Epidermal melanocyte (primary cell): Measurements from ENCODE around the gene GLMP.

Source experiments
- DNase-seq: peaks from one replicate; pipeline ENCODE4 v3.0.0; 2011; ENCODE audit warnings: low spot score; ENCODE audit not compliant: insufficient read length

The GLMP gene

DNA sequence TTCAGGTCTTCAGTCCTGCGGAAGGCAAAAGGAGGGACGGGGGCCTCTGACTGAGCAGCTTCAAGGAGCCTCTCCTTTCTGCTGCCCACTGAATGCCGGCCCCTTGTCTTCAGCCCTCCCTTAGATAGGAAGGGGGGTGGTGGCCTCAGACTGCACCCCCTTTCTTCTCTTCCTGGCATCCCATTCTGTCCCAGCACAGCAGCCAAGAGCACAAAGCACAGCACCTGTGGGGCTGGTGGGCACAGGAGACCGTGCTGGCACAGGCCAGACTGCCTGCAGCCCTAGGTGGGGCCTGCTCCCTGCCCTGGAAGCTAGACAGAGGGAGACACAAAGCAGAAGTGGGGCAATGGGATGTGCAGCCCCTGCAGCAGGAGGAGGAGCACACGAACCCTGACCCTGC lies 45.9 kb downstream of the GLMP start:
- no peak for DNase-seq

GRCh38 chr1:156248323-156248683 lies 47.2 kb downstream of the GLMP start:
- no peak for DNase-seq

GRCh38 chr1:156247460-156248322 lies 47.8 kb downstream of the GLMP start, which contains the start of gene PAQR6:
Gene PAQR6 (minus strand): TSS chr1:156248056. CDS start chr1:156246731, 1,325 bp downstream.
- no peak for DNase-seq

DNA sequence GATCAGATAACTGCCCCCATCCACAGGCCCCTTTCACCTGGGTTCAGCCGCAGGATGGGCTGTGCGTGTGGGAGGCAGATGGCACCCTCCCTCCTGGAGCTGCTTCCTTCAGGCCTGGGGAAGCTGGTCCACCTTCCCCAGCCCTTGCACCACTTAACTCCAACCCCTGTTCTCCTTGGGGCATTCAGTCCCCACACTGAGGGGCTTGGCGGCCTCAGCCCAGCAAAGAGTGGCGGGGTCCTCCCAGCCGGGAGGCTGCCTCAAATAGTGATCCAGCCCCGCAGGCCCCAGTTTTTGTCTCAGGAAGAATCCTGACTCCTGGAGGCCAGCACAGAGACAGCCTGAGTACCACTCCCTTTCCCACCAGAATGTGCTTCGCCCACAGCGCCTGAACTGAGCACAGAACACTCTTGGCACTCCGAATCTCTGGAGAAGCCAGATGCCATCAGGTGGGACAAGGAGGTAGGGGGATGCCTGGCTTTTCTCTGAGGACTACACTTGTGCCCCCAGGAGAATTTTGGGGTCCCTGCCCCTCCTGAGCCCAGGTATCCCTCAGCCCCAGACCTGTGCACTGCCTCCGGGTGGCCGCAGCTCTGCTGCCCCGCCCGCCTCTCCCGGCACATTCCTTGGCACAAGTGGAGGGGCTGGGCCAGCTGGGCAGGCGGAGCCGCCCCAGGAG lies 48.6 kb downstream of the GLMP start:
- DNase-seq: no peak

GRCh38 chr1:156246241-156246780 lies 49.2 kb downstream of the GLMP start:
- DNase-seq: no peak

DNA sequence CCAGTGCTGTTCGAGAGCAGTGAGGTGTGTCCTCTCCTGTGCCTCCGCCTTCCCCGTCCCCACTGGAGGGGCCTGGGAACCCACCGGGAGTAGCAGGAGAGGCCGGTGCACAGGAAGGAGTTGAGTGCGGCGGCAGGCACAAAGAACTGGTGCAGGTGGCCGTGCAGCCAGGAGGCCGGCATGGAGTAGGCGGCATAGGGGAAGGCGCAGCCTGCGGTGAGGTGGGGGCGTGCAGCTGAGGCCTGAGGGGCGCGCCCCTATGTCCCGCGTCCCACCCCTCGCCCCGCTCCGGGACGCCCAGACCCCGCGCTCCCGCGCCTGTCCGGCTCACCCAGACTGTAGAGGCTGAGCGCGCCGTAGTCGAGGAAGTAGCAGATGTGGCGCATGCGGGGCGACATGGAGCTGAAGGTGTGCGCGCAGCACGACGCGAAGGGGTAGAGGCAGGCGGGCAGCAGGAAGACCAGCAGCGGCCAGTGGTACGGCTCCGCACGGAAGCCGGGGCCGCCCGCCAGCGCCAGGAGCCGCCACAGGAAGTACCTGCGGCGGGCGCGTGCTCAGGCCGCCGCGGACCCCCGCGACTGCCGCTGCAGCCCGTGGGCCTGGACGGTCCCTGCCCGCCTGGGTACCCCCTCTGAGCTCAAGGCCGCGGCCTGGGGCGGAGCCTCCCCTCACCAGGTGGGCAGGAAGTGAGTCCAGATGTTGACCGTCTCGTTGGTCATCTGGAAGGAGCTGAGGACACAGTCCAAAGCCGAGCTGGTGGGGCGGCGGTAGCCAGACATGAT lies 49.8 kb downstream of the GLMP start:
- no peak for DNase-seq

DNA sequence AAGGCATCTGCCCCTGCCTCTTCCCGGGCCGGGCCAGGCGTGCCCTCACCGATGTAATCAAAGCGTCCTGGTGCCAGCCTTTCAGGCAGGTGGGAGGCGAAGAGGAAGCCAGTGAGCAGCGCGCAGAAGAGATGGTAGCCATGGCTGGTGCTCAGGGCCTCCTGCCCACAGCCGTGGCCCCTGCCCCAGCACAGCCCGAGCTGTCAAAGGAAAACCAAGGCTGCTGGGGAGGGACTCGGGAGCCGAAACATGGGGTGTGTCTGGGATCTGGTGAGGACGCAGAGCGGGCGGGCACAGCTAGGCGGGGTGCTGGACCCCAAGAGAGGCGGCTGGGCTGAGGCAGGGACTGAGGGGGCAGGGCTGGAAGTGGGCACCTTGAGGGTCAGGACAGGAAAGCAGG lies 50.8 kb downstream of the GLMP start:
- DNase-seq: no peak

- DNase-seq: no peak
Measured at GRCh38 chr1:156244126-156244525, 51.4 kb downstream of the GLMP start.

- no peak for DNase-seq
Measured at GRCh38 chr1:156242738-156243137, 52.7 kb downstream of the GLMP start.
